Endothelial cell (in vitro differentiated cells): ENCODE measurements around the gene CSF2RB. TPM values are rescaled to one million over a fixed set of nuclear protein-coding genes. Genes with fewer than 3 reads are reported as not detected.

Experiments
- DNase-seq: peaks from one replicate; pipeline ENCODE4 v3.0.0; 2021; ENCODE audit warnings: low spot score
- H3K27ac Mint-ChIP-seq: one replicate; pipeline ENCODE4 v1.8.0; 2021; ENCODE audit warnings: mixed read lengths, inconsistent platforms; ENCODE audit not compliant: unreplicated experiment
- H3K27me3 Mint-ChIP-seq: one replicate; pipeline ENCODE4 v1.8.0; 2021; ENCODE audit warnings: mild to moderate bottlenecking, moderate library complexity, mixed read lengths, inconsistent platforms; ENCODE audit not compliant: unreplicated experiment
- H3K36me3 Mint-ChIP-seq: one replicate; pipeline ENCODE4 v1.8.0; 2021; ENCODE audit warnings: mild to moderate bottlenecking, low read depth, mixed read lengths, inconsistent platforms; ENCODE audit not compliant: unreplicated experiment
- H3K4me1 Mint-ChIP-seq: one replicate; pipeline ENCODE4 v1.8.0; 2021; ENCODE audit warnings: mild to moderate bottlenecking, mixed read lengths, inconsistent platforms; ENCODE audit not compliant: unreplicated experiment
- H3K4me3 Mint-ChIP-seq: one replicate; pipeline ENCODE4 v1.8.0; 2021; ENCODE audit warnings: mild to moderate bottlenecking, mixed read lengths, inconsistent platforms; ENCODE audit not compliant: unreplicated experiment
- H3K9me3 Mint-ChIP-seq: one replicate; pipeline ENCODE4 v1.8.0; 2021; ENCODE audit warnings: mixed read lengths, inconsistent platforms; ENCODE audit not compliant: unreplicated experiment
- CTCF ChIP-seq: fragments of 200-600 bp; sonication (generic); IDR thresholded peaks from one replicate; pipeline ENCODE4 v1.5.0; 2021; ENCODE audit warnings: antibody characterized with exemption; ENCODE audit not compliant: unreplicated experiment
- total RNA-seq: library from RNA; stranded (reverse); fragmentation: NEBNext Ultra II Directional; extraction: Animal tissue kit (Norgen Biotek cat#: 25700); gene quantifications from one replicate; pipeline ENCODE4 v1.2.1, GENCODE V29; 2021; ENCODE audit not compliant: unreplicated experiment

Gene CSF2RB
- total RNA-seq, 1 donor from 2014 or later: 12.0 TPM

DNA sequence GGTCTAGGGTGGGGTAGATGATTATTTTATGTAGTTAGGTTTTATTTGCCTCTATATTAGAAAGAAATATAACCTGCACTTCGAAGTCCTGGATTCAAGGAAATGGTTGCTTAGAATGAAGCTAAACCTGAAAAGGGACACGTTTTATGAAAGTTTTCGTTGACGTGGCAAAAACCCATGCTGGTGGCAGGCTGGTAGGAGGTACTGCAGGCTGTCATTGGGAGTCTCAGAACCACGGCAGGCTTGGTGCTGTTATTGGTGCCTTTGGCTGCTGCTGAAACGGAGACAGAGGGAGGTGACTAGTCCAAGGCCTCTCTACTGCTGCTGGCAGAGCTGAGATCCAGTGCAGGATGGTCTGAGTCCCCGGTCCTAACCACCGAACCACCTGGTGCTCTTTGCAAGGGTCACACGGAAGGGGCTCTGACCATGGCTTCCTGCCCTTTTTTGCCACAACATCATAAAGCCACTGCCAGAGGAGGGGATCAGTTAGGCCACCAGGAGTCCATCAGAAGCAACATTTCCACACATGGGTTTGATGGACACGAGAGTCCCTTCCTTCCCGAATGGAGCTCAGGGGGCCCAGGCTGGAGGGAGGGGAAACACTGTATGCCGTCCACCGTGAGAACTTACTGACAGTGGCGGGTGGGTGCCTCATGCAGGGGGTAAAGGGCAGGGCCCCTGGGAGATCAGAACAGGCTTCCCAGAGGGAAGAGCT, 13.4 kb downstream of the CSF2RB start:
- H3K9me3 Mint-ChIP-seq: no peaks in the 10 kb centered on the region
- DNase-seq: no peak
- no peaks in the 10 kb centered on the region for H3K4me1 Mint-ChIP-seq
- peaks cover 30% of the 10 kb centered on the region for H3K36me3 Mint-ChIP-seq
- no peak overlapping the region for H3K4me3 Mint-ChIP-seq
- H3K27ac Mint-ChIP-seq: no peak overlapping the region
- peaks cover 10% of the 10 kb centered on the region for H3K27me3 Mint-ChIP-seq
- TF ChIP-seq CTCF: no peak

DNA sequence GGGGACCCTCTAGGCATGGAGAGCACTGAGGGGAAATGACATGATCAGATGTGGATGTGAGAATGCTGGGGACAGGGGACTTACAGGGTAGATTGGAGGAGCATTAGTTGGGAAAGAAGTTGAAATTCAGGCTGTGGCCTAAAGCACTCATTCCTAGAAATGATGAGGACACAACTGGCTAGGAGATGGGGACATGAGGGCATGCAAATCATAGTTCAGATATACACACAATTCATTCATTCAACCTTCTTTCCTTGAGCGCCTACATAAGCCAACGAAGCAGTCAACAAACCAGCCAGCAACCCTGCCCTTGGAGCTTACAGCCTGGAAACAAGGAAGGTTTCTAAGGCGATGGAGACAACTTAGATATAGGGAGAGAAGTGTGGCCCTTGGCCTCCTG, 14.2 kb downstream of the CSF2RB start:
- no peak for DNase-seq
- Mint-ChIP-seq H3K36me3 (peaks cover 30% of the 10 kb centered on the region), H3K9me3 (no peaks in the 10 kb centered on the region), H3K27me3 (peaks cover 10% of the 10 kb centered on the region), H3K4me3 (no peak overlapping the region), H3K27ac (no peak overlapping the region), H3K4me1 (no peaks in the 10 kb centered on the region)
- no peak for TF ChIP-seq CTCF

DNA sequence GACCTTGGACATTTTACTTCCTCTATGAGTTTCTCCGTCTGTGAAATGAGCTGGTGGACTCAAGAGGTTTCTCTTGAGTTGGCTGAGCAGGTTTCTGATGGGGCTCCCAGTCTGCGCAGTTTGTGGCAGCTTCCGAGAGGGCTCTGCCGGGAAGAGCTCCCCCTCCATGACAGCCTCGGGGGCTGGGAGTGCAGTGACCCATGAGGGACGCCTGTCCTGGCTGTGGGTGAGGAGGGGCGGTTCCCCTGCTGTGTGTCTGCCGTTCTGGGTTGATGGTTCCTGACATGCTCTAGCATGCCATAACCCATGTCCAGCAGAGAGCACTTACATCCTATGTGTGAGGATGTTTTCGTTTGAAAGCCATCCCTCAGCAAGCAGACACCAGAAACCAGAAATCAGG, 14.8 kb downstream of the CSF2RB start:
- Mint-ChIP-seq H3K27me3 (peaks cover 10% of the 10 kb centered on the region), H3K27ac (no peak overlapping the region)

DNA sequence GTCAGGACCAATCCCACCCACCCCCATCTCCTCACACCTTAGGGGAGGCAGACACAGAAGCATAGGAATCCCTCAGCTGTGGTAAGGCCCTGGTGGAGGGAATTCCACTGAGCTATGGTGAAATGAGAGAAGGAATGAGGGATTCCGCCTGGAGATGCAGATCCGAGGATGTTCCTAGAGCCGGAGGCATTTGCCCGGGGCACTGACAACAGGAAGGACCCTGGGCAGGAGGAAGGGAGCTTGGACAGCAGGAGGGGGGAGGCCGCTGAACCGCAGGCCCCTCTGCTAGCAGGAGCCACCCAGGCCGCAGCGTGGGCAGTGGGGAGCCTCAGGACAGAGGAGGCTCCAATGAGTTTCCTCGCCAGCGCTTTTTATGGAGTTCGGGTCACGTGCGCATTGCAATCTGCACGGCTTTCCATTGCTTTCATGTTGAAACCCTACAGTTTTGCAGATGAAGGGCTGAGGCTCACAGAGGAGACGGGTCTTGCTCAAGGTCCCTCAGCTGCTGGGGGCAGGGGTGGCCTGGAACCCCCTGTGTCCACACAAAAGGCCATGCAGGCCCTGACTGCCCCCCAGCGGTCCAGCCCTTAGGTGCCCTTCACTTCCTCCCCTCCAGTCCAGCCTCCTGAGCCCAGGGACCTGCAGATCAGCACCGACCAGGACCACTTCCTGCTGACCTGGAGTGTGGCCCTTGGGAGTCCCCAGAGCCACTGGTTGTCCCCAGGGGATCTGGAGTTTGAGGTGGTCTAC, 15.5 kb downstream of the CSF2RB start:
- TF ChIP-seq CTCF: no peak
- Mint-ChIP-seq H3K9me3 (no peaks in the 10 kb centered on the region), H3K27ac (no peak overlapping the region), H3K27me3 (peaks cover 10% of the 10 kb centered on the region), H3K36me3 (peaks cover 30% of the 10 kb centered on the region), H3K4me3 (no peak overlapping the region), H3K4me1 (no peaks in the 10 kb centered on the region)
- no peak for DNase-seq

More for the DNA sequence above, 14.8 kb downstream of the CSF2RB start:
- Mint-ChIP-seq H3K4me3 (no peak overlapping the region), H3K4me1 (no peaks in the 10 kb centered on the region), H3K36me3 (peaks cover 30% of the 10 kb centered on the region), H3K9me3 (no peaks in the 10 kb centered on the region)
- DNase-seq: no peak
- TF ChIP-seq CTCF: no peak

- no peak for TF ChIP-seq CTCF
- Mint-ChIP-seq H3K4me3 (no peak overlapping the region), H3K27ac (no peak overlapping the region), H3K36me3 (peaks cover 30% of the 10 kb centered on the region), H3K4me1 (no peaks in the 10 kb centered on the region), H3K27me3 (peaks cover 10% of the 10 kb centered on the region), H3K9me3 (no peaks in the 10 kb centered on the region)
- DNase-seq: no peak
Measured at GRCh38 chr22:36929621-36930020, 16.2 kb downstream of the CSF2RB start.
